SH-SY5Y (cell line): ENCODE measurements around the gene PLAGL2.

ENCODE experiments used
- GATA2 ChIP-seq: IDR thresholded peaks from 2 replicates; pipeline ENCODE4 v1.6.1; 2011; ENCODE audit warnings: mild to moderate bottlenecking, low read depth, low read length
- GATA3 ChIP-seq: IDR thresholded peaks from 2 replicates; pipeline ENCODE4 v1.6.1; 2011; ENCODE audit warnings: low read depth, mild to moderate bottlenecking, low read length, moderate library complexity

GRCh38 chr20:32218156-32218900 lies 10.8 kb upstream of the PLAGL2 start:
- TF ChIP-seq GATA2 (no peak), GATA3 (no peak)
